ENCODE results near the gene KIF7.

KIF7 gene

DNA sequence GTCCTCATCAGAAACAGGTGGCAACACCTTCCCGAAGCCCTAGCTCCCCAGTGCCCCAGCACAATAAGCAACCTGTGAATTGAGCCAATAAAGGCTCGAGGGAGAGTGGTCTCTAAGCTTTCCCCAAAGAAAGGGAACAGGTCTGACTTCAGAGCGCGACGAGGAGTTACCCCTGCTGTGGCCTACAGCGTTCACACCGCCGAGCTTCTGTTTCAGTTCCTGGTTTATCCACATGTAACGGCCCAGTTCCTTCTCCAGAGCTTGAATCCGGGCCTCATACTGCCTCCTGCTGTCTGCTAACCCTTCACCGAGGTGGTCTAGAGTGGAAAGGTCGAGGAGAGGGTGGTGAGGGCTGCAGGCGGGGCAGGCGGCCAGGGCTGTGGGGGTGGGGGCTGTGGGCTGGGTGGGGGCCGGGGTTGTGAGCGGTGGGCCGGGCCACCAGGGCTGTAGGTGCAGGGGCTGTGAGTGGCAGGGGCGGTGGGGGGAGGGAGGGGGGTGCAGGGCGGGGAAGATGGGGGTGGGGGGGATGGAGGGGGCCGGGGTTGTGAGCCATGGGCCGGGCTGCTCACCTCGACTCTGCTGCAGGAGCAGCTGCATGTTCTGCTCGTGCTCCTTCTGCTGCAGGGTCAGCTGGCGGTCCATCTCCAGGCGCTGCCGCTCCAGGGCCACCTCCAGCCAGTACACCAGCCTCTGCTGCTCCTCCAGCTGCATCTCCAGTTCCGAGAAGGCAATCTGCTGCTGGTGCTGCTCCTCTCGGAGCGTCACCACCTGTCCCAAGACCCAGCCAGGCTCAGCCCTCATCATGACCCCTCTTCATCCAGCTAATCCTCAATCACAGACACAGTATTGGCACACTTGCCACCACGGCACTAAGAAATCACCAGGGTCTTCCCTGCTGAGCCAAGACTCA, 26.2 kb downstream of the KIF7 start:
- H3K27ac ChIP-seq (ENCODE audit: low read length), result no peak overlapping the region
- H3K4me3 ChIP-seq (ENCODE audit: low read depth in 1 of 2, low read length in 2 of 2), result no peak overlapping the region
- no peaks in the 10 kb centered on the region for H3K4me1 ChIP-seq (ENCODE audit: control insufficient read depth in 1 of 2, insufficient read depth in 2 of 2, low read length in 2 of 2)
- peaks cover 26 to 82% of the 10 kb centered on the region in 2 donors for H3K36me3 ChIP-seq (ENCODE audit: control insufficient read depth in 1 of 2, insufficient read depth in 2 of 2, low read length in 2 of 2)
- H3K9me3 ChIP-seq (ENCODE audit: control insufficient read depth in 1 of 2, low read length in 2 of 2), result no peaks in the 10 kb centered on the region
- no peaks in the 10 kb centered on the region for H3K27me3 ChIP-seq (ENCODE audit: low read depth, low read length)

DNA sequence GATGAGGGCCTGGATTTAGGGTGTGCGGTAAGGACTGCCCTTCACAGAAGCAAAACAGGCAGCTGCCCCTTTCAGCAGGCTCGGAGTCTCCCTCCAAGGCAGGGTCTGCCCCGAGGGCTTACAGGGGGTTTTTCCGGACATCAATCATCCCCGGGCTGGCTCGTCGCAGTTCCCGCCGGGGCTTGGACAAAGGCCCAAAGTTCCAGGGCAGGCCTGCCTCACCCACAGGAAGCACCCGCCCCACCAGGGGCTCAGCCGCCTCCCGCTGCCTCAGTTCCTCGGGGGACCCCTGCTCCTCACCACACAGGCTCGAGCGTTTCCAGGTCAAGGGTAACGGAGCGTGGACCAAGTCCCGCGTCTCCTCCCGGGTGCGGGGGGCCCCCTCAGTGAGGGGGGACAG, 27.0 kb downstream of the KIF7 start:
- Histone ChIP-seq H3K27me3 (ENCODE audit: low read depth, low read length) (no peaks in the 10 kb centered on the region), H3K27ac (ENCODE audit: low read length) (no peak overlapping the region), H3K9me3 (ENCODE audit: control insufficient read depth in 1 of 2, low read length in 2 of 2) (no peaks in the 10 kb centered on the region), H3K36me3 (ENCODE audit: control insufficient read depth in 1 of 2, insufficient read depth in 2 of 2, low read length in 2 of 2) (peaks cover 26 to 77% of the 10 kb centered on the region in 2 donors), H3K4me3 (ENCODE audit: low read depth in 1 of 2, low read length in 2 of 2) (no peak overlapping the region), H3K4me1 (ENCODE audit: control insufficient read depth in 1 of 2, insufficient read depth in 2 of 2, low read length in 2 of 2) (no peaks in the 10 kb centered on the region)

DNA sequence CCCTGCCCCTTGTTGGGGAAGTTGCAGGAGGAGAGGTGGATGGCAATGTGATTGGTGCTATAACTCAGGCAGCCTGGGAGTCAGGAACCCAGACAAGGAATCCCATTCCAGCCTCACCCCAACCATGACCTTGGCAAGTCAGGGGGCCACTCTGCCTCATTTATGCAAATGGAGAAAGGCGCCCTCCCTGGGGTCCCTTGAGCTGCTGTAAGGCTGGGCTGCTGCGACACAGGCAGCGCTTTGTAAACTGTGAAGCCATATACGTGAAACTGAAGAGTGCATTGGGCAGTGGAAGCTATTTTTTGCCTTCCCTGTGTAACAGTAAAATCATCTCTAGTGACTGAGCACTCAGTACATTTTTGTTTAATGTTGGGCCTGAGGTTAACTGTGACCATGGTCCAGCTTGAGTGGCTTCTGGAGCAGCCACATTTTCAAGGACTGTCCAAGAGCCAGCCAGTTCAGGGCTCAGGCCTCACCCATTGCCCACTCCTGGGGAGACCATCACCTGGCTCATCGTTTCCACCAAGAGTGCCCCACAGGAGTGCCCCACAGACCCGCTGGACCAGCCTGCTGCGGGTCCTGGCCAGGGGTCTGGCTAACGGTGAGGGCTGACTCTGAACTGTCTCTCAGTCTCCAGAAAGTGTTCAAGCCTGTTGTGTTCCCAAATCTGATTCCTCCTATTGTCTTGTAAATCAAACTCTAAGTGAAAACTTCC, 27.9 kb downstream of the KIF7 start:
- H3K4me1 ChIP-seq (ENCODE audit: control insufficient read depth in 1 of 2, insufficient read depth in 2 of 2, low read length in 2 of 2), result no peaks in the 10 kb centered on the region
- H3K27me3 ChIP-seq (ENCODE audit: low read depth, low read length), result no peaks in the 10 kb centered on the region
- H3K4me3 ChIP-seq (ENCODE audit: low read depth in 1 of 2, low read length in 2 of 2), result no peak overlapping the region
- peaks cover 25 to 69% of the 10 kb centered on the region in 2 donors for H3K36me3 ChIP-seq (ENCODE audit: control insufficient read depth in 1 of 2, insufficient read depth in 2 of 2, low read length in 2 of 2)
- no peak overlapping the region for H3K27ac ChIP-seq (ENCODE audit: low read length)
- H3K9me3 ChIP-seq (ENCODE audit: control insufficient read depth in 1 of 2, low read length in 2 of 2), result no peaks in the 10 kb centered on the region

DNA sequence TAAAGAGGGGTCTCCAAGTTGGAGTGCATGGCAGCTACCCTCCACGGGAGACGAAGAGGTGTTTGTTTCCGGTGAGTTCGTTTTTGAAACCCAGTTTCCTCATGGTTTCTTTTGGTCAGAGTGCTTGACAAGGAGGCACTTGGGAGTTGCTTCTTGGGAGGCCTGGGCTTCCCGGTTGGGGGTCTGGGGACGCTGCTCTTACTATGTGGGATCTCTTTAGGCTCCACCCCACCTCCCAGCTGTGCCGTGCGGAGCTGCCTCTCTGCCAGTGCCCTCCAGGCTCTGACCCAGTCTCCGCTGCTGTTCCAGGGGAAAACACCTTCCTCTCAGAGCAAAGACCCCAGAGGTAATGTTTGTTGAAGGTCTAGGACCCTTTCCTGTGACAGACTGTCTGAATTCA, 29.6 kb downstream of the KIF7 start:
- no peaks in the 10 kb centered on the region for H3K9me3 ChIP-seq (ENCODE audit: control insufficient read depth in 1 of 2, low read length in 2 of 2)
- no peaks in the 10 kb centered on the region for H3K4me1 ChIP-seq (ENCODE audit: control insufficient read depth in 1 of 2, insufficient read depth in 2 of 2, low read length in 2 of 2)
- peaks cover 13 to 52% of the 10 kb centered on the region in 2 donors for H3K36me3 ChIP-seq (ENCODE audit: control insufficient read depth in 1 of 2, insufficient read depth in 2 of 2, low read length in 2 of 2)
- H3K27me3 ChIP-seq (ENCODE audit: low read depth, low read length), result no peaks in the 10 kb centered on the region
- H3K4me3 ChIP-seq (ENCODE audit: low read depth in 1 of 2, low read length in 2 of 2), result no peak overlapping the region
- no peak overlapping the region for H3K27ac ChIP-seq (ENCODE audit: low read length)

DNA sequence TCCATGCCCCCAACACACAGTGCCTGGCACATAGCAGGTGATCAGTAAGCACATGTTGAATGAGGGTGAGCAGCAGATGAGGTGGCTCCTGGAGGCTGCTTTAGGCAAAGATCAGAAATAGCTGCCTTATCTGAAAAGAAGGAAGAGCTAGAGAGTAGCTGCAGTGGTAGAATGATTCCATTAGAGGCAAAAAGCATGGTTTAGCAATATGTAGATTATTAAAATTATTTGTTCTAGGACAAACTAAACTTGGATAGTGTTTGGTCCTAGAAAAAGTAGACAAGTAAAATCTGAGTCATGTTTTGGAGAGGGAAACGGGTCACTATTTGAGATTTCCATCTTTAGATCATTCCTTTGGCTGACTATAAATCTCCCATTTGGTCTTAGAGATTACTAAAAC, 32.1 kb downstream of the KIF7 start:
- Histone ChIP-seq H3K4me3 (ENCODE audit: low read depth in 1 of 2, low read length in 2 of 2) (no peak overlapping the region), H3K4me1 (ENCODE audit: control insufficient read depth in 1 of 2, insufficient read depth in 2 of 2, low read length in 2 of 2) (no peaks in the 10 kb centered on the region), H3K27ac (ENCODE audit: low read length) (no peak overlapping the region), H3K36me3 (ENCODE audit: control insufficient read depth in 1 of 2, insufficient read depth in 2 of 2, low read length in 2 of 2) (peaks cover 5 to 30% of the 10 kb centered on the region in 2 donors), H3K9me3 (ENCODE audit: control insufficient read depth in 1 of 2, low read length in 2 of 2) (no peaks in the 10 kb centered on the region), H3K27me3 (ENCODE audit: low read depth, low read length) (no peaks in the 10 kb centered on the region)

DNA sequence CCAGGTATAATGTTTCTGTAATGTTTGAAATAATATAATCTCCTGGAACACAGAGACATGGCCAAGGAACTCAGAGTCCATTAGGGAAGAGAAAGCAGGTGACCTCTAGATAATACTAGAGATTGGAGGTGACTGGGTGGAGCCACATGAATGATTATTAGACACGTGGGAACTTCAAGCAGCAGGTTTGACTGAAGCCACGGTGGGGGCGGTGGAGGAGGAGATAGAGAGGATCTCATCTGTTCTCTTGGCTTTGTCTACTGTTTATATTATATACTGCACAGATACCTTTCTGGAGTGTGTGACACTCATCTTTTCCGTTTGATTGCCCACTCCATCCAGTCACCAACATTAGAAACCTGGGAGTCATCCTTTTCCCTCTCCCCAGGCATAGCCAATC, 33.7 kb downstream of the KIF7 start:
- Histone ChIP-seq H3K27me3 (ENCODE audit: low read depth, low read length) (no peaks in the 10 kb centered on the region), H3K27ac (ENCODE audit: low read length) (no peak overlapping the region), H3K36me3 (ENCODE audit: control insufficient read depth in 1 of 2, insufficient read depth in 2 of 2, low read length in 2 of 2) (peaks cover 4 to 19% of the 10 kb centered on the region in 2 donors), H3K4me1 (ENCODE audit: control insufficient read depth in 1 of 2, insufficient read depth in 2 of 2, low read length in 2 of 2) (no peaks in the 10 kb centered on the region), H3K9me3 (ENCODE audit: control insufficient read depth in 1 of 2, low read length in 2 of 2) (no peaks in the 10 kb centered on the region), H3K4me3 (ENCODE audit: low read depth in 1 of 2, low read length in 2 of 2) (no peak overlapping the region)

DNA sequence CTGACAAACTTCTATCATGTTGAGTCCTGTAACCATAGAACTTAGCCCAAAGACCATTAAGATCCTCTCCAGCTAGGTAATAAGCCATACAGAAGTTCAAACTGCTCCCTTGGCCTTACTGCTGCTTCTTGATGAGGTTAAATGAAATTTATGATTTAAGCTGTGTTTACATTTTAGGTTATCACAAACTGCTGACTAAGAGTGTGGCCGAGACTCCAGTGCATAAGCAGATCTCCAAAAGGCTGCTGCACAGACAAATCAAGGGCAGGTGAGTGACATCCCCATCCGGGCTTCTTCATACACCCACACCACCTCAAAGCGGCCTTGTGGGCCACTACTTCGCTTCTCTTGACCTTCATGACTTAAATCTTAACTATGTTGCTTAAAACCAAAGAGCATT, 39.0 kb downstream of the KIF7 start:
- no peaks in the 10 kb centered on the region for H3K4me1 ChIP-seq (ENCODE audit: control insufficient read depth in 1 of 2, insufficient read depth in 2 of 2, low read length in 2 of 2)
- H3K4me3 ChIP-seq (ENCODE audit: low read depth in 1 of 2, low read length in 2 of 2), result no peak overlapping the region
- no peaks in the 10 kb centered on the region for H3K27me3 ChIP-seq (ENCODE audit: low read depth, low read length)
- H3K9me3 ChIP-seq (ENCODE audit: control insufficient read depth in 1 of 2, low read length in 2 of 2), result peaks cover 4 to 6% of the 10 kb centered on the region in 2 donors
- H3K27ac ChIP-seq (ENCODE audit: low read length), result no peak overlapping the region
- H3K36me3 ChIP-seq (ENCODE audit: control insufficient read depth in 1 of 2, insufficient read depth in 2 of 2, low read length in 2 of 2), result no peaks in the 10 kb centered on the region

DNA sequence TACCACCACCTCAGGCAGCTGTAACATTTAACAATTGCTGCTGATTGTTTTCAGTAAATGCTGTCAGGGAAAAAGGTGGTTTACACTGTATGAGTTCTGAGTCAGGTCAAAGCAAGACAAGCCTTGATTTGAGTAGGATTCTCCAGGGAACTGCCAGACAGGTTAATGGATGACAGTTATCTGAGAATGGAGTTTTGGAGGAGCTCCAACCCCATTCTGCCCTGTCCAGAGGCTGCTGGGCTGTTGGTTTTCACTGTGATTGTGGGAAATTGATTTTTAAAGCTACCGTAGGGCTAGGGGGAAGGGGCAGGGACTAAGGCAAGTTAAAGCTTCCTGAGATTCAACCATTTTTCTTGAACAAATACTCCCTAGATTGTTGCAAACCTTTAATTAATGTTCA, 40.1 kb downstream of the KIF7 start:
- H3K36me3 ChIP-seq (ENCODE audit: control insufficient read depth in 1 of 2, insufficient read depth in 2 of 2, low read length in 2 of 2), result no peaks in the 10 kb centered on the region
- peaks cover 4 to 6% of the 10 kb centered on the region in 2 donors for H3K9me3 ChIP-seq (ENCODE audit: control insufficient read depth in 1 of 2, low read length in 2 of 2)
- no peaks in the 10 kb centered on the region for H3K27me3 ChIP-seq (ENCODE audit: low read depth, low read length)

DNA sequence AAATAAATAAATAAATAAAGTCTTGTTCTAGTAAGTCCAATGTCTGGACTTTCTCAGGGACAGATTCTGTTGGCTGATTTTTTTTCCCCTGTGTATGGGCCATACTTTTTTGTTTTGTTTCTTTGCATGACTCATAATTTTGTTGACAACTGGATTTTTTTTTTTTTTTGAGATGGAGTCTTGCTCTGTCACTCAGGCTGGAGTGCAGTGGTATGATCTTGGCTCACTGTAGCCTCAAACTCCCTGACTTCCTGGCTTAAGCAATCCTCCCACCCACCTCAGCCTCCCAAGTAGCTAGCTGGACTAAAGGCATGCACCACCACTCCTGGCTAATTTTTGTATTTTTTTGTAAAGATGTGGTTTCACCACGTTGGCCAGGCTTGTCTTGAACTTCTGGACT, 41.1 kb downstream of the KIF7 start:
- no peak overlapping the region for H3K4me3 ChIP-seq (ENCODE audit: low read depth in 1 of 2, low read length in 2 of 2)
- peaks cover 4 to 6% of the 10 kb centered on the region in 2 donors for H3K9me3 ChIP-seq (ENCODE audit: control insufficient read depth in 1 of 2, low read length in 2 of 2)
- no peaks in the 10 kb centered on the region for H3K27me3 ChIP-seq (ENCODE audit: low read depth, low read length)
- H3K27ac ChIP-seq (ENCODE audit: low read length), result no peak overlapping the region
- H3K36me3 ChIP-seq (ENCODE audit: control insufficient read depth in 1 of 2, insufficient read depth in 2 of 2, low read length in 2 of 2), result no peaks in the 10 kb centered on the region
- H3K4me1 ChIP-seq (ENCODE audit: control insufficient read depth in 1 of 2, insufficient read depth in 2 of 2, low read length in 2 of 2), result no peaks in the 10 kb centered on the region

More for the DNA sequence above, 40.1 kb downstream of the KIF7 start:
- no peak overlapping the region for H3K27ac ChIP-seq (ENCODE audit: low read length)
- H3K4me1 ChIP-seq (ENCODE audit: control insufficient read depth in 1 of 2, insufficient read depth in 2 of 2, low read length in 2 of 2), result no peaks in the 10 kb centered on the region
- no peak overlapping the region for H3K4me3 ChIP-seq (ENCODE audit: low read depth in 1 of 2, low read length in 2 of 2)

DNA sequence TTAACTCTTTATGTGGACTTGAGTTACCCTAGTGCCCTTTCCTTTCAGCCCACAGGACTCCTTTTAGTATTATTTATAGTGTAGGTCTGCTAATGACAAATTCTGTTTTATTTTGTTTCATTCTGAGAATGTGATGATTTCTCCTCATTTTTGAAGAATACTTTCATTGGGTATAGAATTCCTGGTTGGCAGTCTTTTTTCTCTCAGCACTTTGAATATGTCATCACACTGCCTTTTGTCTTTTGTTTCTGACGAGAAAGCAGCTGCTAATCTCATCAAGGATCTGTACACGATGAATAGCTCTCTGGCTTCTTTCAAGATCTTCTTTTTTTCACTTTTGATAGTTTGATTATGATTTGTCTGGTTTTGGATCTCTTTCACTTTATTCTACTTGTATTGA, 42.2 kb downstream of the KIF7 start:
- Histone ChIP-seq H3K36me3 (ENCODE audit: control insufficient read depth in 1 of 2, insufficient read depth in 2 of 2, low read length in 2 of 2) (no peaks in the 10 kb centered on the region), H3K4me3 (ENCODE audit: low read depth in 1 of 2, low read length in 2 of 2) (no peak overlapping the region), H3K27ac (ENCODE audit: low read length) (no peak overlapping the region), H3K9me3 (ENCODE audit: control insufficient read depth in 1 of 2, low read length in 2 of 2) (peaks cover 4 to 6% of the 10 kb centered on the region in 2 donors), H3K4me1 (ENCODE audit: control insufficient read depth in 1 of 2, insufficient read depth in 2 of 2, low read length in 2 of 2) (no peaks in the 10 kb centered on the region), H3K27me3 (ENCODE audit: low read depth, low read length) (no peaks in the 10 kb centered on the region)

DNA sequence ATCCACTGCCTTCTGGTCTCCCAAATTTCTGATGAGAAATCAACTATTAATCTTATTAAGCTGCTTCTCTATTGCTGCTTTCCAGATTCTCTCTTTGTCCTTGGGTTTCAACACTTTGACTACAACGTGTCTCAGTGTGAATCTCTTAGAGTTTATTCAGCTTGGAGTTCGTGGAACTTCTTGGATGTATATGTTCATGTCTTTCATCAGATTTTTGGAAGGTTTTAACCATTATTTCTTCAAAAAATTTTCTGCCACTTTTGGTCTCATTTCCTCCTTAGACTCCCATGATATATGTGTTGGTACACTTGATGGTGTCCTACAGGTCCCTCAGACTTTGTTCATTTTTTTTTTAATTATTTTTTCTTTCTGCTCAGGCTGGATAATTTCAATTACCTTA, 44.0 kb downstream of the KIF7 start:
- Histone ChIP-seq H3K4me1 (ENCODE audit: control insufficient read depth in 1 of 2, insufficient read depth in 2 of 2, low read length in 2 of 2) (no peaks in the 10 kb centered on the region), H3K9me3 (ENCODE audit: control insufficient read depth in 1 of 2, low read length in 2 of 2) (peaks cover 4 to 6% of the 10 kb centered on the region in 2 donors), H3K4me3 (ENCODE audit: low read depth in 1 of 2, low read length in 2 of 2) (no peak overlapping the region), H3K36me3 (ENCODE audit: control insufficient read depth in 1 of 2, insufficient read depth in 2 of 2, low read length in 2 of 2) (no peaks in the 10 kb centered on the region), H3K27ac (ENCODE audit: low read length) (no peak overlapping the region), H3K27me3 (ENCODE audit: low read depth, low read length) (no peaks in the 10 kb centered on the region)
